GM12864 (cell line): Measurements from ENCODE around the gene CLSTN2.

Experiments
- DNase-seq: peaks from one replicate; pipeline ENCODE4 v3.0.0-alpha.2; 2011; ENCODE audit warnings: low read depth
- H3K4me3 ChIP-seq: 2 replicates; pipeline ENCODE4 v1.5.1; 2011; ENCODE audit warnings: mild to moderate bottlenecking, low read depth, low read length, control low read depth
- CTCF ChIP-seq: IDR thresholded peaks from 2 replicates; pipeline ENCODE4 v1.5.1; 2011; ENCODE audit warnings: low read depth, mild to moderate bottlenecking, moderate library complexity, low read length, control low read depth, inconsistent platforms; ENCODE audit errors: missing control alignments

Gene CLSTN2

GRCh38 chr3:139940622-139941021 lies 5.6 kb downstream of the CLSTN2 start:
- no peak overlapping the region for H3K4me3 ChIP-seq
- DNase-seq: no peak
- TF ChIP-seq CTCF: no peak

DNA sequence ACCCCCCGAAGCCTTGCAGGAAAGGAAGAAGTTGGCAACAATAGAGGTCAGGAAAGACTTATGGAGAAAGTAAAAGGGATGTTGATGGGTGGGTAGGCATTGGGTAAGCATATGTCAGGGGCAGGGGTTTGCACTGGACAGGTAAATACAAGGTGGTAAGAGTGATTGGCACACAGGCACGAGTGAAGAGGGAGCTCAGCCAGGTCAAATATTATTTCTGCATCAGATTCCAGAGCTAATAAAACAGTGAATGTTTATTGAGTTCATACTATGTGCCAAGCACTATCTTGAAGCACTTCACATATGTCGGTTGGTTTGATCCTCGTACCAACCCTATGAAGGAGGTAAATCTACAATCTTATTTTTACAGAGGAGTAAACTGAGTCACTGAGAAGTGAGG lies 6.6 kb downstream of the CLSTN2 start:
- no peak for TF ChIP-seq CTCF
- no peak overlapping the region for H3K4me3 ChIP-seq
- DNase-seq: no peak

GRCh38 chr3:139944256-139944910 lies 9.4 kb downstream of the CLSTN2 start:
- no peak overlapping the region for H3K4me3 ChIP-seq
- no peak for TF ChIP-seq CTCF
- no peak for DNase-seq

DNA sequence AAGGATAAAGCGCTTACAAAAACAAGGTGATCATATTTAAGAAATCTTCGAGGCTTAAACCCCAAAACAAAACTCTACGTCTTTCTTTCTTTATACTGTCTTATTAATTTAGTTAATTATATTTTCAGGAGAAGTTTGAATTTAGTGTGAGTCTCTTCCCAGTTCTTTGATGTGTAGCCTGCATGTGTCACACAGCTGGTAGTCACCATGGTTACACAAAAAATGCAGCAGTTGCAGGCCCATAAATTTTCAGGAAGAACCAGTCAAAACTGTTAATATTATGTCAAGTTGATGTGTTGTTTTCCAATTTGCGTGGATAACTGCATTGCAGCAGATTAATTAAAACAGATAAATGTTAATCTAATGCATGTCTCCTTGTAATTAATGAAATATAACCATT lies 10.4 kb downstream of the CLSTN2 start:
- H3K4me3 ChIP-seq: no peak overlapping the region
- TF ChIP-seq CTCF: no peak
- no peak for DNase-seq

GRCh38 chr3:139945942-139946341 lies 11.0 kb downstream of the CLSTN2 start:
- no peak for DNase-seq
- no peak overlapping the region for H3K4me3 ChIP-seq
- TF ChIP-seq CTCF: no peak

DNA sequence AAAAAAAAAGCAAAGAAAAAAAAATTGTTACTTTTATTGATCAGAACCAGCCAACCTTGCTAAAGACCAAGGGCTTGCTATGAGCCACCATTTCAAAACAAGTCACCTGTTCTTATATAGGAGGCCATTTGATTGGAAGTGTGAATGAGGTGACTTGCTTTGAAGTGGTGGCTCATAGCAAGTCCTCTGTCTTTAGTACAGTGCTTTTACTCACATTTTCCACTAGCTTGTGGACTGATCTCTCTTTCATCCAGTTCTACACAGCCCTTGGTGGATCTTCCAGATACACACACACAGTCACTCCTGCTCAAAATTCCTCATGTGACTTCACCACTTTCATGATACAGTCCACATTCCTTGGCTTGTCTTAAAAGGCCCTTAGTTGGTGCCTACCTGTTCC lies 13.5 kb downstream of the CLSTN2 start:
- no peak overlapping the region for H3K4me3 ChIP-seq
- no peak for TF ChIP-seq CTCF
- no peak for DNase-seq

GRCh38 chr3:139948898-139949297 lies 13.9 kb downstream of the CLSTN2 start:
- no peak for TF ChIP-seq CTCF
- no peak overlapping the region for H3K4me3 ChIP-seq
- DNase-seq: no peak
